Subcutaneous adipose tissue (tissue), 4 donors: ENCODE data around the gene KIF25. TPM values are rescaled to one million over a fixed set of nuclear protein-coding genes. Genes with fewer than 3 reads are reported as not detected.

Source experiments
- total RNA-seq, 4 donors: library from RNA; depleted of rRNA; stranded (reverse); fragments of >200 nt; gene quantifications; one replicate each; pipeline ENCODE4 v1.1.0, GENCODE V29; 2016
- TF ChIP-seq, protein P1 (sequence below): fragments of 450-650 bp; IDR thresholded peaks from one replicate; pipeline ENCODE4 v1.5.1; 2016; ENCODE audit warnings: low read depth, mild to moderate bottlenecking, control low read depth, antibody characterized with exemption, moderate library complexity

KIF25 gene
- total RNA-seq, 4 donors from 2014 or later: 0.65 to 0.94 TPM; not detected in 2

GRCh38 chr6:168054765-168055560 is 57.5 kb downstream of the KIF25 start:
- TF ChIP-seq, protein P1, sequence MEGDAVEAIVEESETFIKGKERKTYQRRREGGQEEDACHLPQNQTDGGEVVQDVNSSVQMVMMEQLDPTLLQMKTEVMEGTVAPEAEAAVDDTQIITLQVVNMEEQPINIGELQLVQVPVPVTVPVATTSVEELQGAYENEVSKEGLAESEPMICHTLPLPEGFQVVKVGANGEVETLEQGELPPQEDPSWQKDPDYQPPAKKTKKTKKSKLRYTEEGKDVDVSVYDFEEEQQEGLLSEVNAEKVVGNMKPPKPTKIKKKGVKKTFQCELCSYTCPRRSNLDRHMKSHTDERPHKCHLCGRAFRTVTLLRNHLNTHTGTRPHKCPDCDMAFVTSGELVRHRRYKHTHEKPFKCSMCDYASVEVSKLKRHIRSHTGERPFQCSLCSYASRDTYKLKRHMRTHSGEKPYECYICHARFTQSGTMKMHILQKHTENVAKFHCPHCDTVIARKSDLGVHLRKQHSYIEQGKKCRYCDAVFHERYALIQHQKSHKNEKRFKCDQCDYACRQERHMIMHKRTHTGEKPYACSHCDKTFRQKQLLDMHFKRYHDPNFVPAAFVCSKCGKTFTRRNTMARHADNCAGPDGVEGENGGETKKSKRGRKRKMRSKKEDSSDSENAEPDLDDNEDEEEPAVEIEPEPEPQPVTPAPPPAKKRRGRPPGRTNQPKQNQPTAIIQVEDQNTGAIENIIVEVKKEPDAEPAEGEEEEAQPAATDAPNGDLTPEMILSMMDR: no peak

GRCh38 chr6:168055696-168056489 is 58.4 kb downstream of the KIF25 start:
- TF ChIP-seq, protein P1: no peak

DNA sequence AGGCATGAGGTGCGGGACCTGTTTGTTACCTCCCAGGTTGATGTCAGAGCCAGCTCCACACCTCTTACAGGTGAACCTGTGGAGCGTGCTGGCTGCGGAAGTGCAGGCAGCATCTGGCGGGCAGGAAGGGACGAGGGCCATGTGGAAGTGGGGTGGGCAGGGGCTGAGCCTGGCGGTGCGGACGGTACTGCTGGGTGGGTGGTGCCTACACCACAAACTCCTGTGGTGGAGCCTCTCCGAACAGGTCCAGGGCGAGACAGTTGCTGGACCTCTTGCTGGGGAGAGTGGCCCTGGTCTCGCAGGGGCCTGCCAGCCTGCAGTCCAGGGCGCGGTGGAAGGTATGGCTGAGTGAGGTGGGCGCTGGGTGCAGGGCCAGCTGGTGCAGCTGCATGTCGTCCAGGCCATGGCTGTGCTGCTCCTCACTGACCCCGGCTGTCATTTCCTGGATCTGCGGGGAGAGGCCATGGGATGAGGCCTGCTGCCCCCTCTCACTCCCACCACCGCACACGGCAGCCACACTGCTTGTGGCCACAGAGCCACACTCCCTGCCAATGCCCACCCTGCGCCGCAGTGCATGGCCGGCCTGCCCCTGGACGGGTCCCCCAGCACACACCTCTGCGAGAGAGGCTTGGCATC is 59.5 kb downstream of the KIF25 start:
- TF ChIP-seq, protein P1: no peak

- TF ChIP-seq, protein P1: no peak
Observed at GRCh38 chr6:168057836-168058235, 60.4 kb downstream of the KIF25 start.

- TF ChIP-seq, protein P1: no peak
Observed at GRCh38 chr6:168058691-168059551, 61.5 kb downstream of the KIF25 start.

- TF ChIP-seq, protein P1: no peak
Observed at GRCh38 chr6:168060521-168060931, 63.1 kb downstream of the KIF25 start.
